Stimulated activated CD8-positive, alpha-beta memory T cell treated with anti-CD3 and anti-CD28 coated beads, Interleukin-12 subunit alpha, Interleukin-12 subunit beta, amount 100 ng/mL, for 1 hour (primary cell): ENCODE results near the gene EIF1B.
"Not testable (repeated sequence)": the region's sequence is repeated elsewhere in the genome, so short reads cannot be mapped to it uniquely, and the experiment has no call there.

Experiments
- DNase-seq: peaks from one replicate; pipeline ENCODE4 v3.0.0-alpha.2; 2020; ENCODE audit warnings: low read depth

Gene EIF1B

DNA sequence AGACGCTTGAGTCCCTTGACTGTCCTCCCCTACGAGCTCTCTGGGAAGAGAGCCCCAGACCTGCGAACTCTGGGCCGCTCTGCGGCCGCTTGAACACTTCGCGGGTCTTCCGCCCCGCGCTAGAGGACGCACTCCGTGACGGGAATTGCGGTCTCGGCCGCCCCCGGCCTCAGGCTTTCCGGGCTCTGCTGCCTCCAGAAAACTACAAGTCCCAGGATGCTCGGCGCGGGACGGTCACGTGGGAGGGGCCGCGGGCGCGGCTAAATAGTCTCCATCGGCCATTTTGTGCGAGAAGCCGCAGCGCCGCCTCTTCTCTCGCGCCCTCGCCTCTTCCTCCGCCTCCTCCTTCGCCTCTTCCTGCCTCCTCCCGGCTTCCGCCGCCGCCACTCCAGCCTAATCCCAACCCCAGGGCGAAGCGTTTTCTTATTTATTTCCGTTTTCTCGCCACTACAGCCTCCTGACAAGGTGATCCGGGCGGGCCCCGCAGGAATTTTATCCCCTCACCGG, at the start of gene EIF1B:
EIF1B (plus strand) TSS at position 290 of the 507 bp plus-strand sequence. CDS start 235 bp downstream, outside the sequence.
- peak; percentile 98 for DNase-seq

DNA sequence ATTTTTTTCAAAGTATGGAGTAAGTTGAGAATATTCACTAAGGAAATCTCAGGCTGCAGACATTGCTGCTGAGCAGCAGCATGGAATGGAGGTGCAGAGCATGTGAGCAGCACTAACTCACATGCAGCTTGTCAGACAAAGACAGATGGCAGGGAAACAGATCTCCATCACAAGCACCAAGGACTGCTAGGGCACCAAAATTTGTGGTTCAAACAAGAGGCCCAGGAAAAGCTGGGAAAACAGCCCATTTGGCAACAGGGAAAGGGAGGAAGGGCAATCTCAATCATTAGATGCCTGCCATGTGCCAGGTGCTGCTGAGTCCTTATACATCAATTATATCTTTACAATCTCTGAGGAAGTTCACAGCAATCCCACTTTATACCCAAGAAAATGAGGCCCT, 47.2 kb upstream of the EIF1B start:
- DNase-seq, result no peak

DNA sequence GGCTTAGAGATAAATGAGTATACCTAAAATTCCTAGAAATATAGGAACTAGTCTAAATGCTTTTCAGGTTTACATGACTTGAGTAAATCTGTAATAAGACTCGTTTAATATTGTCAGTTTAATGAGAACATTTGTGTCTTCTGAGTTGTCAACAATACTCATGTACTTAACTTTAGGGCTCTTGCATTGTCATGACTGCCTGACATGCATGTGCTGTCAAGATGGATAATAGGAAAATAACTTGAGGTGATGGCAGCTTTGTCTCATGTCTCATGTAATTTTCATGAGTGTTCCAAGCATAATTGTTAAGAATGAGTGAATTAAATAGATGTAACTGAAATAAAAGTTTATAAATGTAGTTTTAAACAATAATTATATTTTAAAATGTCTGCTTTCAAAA, 45.1 kb upstream of the EIF1B start:
- DNase-seq, result no peak

DNA sequence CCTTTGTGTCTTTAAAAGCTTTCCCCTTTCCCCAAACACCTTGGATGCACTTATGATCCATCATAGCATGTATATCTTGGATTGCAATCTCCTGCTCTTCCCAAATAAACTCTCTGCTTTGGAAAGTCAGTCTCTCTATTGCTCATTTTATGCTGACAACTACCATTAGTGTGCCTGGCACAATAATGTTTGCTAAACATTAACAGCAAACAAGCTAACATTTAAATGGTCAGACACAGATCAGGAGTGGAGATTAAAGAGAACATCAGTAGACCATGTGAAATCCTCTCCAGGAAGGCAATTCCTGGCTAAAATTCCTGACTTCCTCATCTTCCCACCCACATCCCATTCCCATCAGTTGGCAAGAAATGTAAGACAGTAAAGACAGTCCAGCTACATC, 44.3 kb upstream of the EIF1B start:
- DNase-seq, result no peak

DNA sequence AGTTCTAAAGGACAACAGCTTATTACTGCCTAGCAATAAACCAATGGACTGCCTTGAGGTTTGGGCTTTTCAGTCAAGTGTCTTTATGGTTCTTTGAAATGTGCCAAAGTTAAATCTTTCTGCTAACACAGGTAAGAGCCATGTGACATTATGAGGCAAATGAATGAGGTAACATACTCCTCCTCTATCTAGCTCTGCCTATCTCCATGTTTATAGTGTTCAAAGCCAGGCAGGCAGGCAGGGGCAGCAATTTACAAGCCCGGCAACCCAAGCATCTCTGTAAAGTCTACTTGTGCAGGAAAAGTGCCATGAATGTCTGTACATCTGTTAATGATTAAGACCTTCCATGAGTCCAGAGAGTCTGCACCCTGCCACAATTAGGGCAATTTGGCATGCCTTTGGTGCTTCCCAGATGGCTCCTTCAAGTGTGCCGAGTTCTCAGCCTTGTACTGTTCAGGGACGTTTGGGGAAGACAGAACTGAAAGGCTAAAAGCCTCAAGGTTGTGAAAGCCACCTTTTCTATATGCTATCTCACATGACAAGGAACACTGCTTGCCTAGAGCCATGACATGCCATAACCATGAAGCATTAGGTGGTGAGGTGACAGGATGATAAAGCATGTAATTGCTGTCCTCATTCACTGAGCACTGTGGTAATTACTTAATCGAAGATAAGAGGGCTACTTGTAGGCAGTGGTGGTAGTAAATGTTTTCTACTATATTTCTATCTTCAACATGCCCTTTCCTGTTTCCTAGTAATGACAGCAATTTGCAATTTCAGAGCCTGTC, 41.4 kb upstream of the EIF1B start:
- DNase-seq, result no peak

DNA sequence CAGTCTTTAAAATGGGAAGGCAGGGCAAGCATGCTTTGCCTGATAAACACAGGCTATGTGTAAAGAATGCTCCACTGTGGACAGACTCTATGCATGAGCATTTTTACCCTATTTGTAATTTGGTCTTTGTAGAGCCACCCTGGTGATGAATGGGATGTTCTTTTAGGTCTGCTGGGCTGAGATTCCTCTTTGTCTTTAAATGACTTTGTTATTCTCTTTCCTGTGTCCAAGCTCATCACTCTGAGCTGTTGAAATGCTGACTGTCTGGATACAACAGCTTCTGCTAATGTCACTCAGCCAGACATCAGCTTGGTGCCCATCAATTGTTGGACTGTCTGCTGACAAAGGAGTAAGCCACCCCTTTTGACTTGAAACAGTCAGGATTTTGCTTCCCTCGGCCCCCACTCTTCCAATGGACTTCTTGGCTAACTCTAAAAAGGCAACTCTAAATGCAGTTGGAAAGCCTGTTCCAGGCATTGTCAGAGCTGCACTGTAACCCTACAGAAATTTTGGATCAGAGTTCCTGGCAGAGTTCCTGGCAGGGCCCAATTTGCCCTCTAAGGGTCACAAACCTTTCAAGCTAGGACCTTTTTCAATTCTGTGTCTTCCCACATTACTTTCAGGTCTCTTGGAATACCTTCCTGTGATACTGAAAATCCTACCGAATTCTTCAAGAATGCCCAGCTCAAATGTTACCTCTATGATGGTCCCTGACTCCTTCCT, 40.5 kb upstream of the EIF1B start:
- no peak for DNase-seq

DNA sequence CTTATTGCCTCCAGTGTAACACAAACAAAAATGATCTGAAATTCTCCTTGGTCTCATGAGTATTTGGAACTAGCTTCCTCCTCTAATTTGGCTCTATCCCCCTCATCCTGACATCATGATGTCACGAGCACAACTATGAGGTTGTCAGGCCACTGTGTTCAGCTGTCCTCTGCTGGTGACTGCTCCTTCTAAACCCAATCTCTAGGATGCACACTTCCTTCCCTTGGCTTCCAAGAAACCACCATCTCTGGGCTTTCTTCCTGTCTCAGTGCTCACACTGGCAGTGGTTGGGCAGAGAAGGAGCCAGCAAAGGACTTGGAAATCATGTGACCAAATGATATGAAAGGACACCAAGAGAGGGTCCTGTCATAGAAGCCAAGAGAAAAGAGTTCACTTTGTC, 30.7 kb upstream of the EIF1B start:
- DNase-seq, result no peak

DNA sequence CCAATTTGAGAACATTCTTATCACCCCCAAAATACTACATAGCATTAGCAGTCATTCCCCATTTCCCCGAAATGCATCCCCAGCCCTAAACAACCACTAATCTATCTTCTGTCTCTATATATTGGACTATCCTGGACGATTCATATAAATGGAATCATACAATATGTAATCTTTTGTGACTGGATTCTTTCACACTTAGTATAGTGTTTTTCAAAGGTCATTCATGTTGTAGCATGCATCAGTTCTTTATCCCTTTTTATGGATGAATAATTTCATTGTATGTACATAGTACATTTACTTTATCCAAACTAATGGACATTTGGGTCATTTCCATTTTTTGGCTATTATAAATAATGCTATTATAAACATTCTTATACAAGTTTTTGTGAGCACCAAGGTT, 27.5 kb upstream of the EIF1B start:
- DNase-seq, result no peak

DNA sequence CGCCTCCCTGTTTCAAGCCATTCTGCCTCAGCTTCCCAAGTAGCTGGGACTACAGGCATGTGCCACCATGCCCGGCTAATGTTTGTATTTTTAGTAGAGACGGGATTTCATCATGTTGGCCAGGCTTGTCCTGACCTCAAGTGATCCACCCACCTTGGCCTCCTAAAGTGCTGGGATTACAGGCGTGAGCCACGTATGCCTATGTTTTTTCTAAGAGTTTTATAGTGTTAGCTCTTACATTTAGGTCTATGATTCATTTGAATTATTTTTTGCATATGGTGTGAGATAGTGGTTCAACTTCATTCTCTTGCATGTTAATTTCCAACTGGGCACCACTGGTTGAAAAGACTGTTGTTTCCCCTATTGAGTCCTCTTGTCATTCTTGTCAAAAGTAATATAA, 26.4 kb upstream of the EIF1B start:
- not testable (repeated sequence) for DNase-seq

DNA sequence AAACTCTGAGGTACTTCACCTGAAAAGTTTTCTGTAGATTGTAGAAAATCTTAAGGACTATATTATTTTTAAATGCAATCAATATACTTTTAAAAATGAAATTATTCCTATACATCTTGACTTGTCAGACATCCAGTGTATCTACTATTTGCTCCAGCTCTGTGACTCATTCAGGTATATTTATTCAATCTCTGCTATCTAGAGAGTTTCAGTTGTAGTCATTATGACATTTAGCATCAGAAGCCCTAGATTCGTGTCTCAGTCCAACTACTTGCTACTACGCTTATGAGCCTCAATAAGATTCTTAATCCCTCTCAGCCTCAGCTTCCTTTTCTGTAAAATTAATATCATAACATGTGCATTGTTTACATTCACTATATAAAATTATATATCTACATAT, 22.3 kb upstream of the EIF1B start:
- DNase-seq, result no peak

DNA sequence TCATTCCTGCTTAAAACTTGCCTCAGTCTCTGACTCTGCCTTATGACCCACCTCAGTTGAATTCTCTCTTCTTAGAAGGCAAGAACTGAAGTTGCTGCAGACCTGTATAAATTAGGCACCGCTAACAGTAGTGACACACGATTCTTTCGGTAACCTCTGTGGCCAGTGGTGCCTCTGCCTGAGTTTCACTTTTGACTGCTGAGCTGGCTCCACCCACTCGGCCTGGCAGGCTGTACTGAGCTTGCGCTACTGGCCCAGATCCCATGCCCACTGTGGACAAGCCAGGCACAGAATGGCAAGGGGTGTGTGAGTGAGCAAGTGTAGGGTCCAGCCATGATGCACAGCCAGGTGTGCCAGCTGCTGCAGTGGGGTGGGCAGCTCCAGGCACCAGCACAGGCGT, 19.1 kb upstream of the EIF1B start:
- DNase-seq, result no peak

DNA sequence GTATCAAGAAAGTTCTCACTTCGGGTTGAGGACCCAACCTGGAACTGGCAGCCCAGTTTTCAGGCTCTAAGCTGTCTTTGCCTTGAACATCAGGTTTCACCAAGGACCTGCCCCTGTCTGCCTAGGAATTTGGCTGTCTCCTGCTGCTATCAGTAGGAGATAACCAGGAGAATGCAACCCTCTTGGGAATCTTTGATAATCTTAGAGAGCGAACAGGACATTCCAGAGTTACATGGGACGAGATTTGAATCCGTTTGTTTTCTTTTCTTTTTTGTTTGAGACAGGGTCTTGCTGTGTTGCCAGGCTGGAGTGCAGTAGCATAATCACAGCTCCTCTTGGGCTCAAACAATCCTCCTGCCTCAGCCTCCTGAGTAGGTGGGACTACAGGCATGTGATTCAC, 18.0 kb upstream of the EIF1B start:
- no peak for DNase-seq

DNA sequence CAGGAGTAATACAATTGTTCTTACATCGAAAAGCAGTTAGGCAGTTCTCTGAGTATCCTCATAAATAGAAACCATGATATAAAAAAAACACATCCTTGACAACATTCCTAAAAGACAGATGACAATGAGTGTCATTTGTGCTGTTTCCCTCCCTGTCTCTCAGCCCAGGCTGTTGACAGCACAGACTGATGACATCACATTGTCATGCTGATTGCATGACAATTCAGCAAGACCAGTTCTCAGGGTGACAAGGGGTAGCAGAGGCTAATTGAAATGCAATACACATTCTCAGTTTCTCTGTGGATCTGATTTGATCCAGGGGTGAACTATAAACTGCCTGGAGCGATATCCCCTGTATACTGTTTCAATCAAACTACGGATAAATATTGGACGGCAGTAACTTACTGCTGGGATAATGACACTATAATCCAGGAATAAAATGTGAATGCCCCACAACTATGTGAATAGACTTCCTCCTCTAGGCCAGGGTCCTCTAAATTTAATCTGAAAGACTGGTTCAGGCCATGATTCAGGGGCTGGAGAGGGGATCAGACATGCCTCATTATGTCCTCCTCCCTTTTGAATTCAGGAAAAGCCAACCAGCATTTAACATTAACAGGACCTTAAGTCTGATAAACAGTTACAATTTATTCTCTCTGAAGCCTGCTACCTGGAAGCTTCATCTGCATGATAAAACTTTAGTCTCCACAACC, 16.7 kb upstream of the EIF1B start:
- DNase-seq, result no peak

DNA sequence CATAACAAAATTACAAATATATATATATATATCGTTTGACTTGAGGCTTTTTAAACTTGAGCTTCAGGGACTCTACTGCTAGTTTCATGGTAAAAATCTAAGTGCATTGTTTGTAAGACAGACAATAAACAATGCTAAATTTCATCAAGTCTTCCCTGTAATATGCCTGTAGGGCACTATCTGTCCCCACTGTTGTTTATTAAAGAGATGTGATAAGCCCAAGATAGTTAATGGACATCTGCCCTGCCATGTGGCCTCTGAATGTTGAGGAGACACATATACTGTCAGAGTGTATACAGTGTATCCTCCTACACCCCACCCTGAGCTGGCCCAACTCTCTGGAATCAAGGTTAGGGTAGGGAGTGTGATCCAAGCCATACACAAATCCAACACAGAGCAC, 15.1 kb upstream of the EIF1B start:
- DNase-seq, result no peak

DNA sequence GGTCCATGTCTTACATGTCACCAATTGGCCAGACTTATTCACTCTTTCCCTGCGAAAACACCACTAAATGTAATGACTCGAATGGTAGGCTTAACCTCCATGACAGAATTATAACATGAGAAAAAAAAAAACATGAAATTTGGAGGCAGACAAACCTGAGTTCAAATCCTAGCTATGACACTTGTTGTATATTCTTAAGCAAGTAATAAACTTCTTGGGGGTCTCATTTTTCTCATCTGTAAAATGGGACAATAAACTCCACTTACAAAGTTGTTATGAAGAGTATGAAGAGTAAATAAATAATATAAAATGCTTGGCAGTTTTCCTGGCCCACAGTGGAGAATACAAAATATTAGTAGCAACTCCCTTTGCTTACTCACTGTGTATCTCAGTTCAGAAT, 11.4 kb upstream of the EIF1B start:
- DNase-seq, result no peak

DNA sequence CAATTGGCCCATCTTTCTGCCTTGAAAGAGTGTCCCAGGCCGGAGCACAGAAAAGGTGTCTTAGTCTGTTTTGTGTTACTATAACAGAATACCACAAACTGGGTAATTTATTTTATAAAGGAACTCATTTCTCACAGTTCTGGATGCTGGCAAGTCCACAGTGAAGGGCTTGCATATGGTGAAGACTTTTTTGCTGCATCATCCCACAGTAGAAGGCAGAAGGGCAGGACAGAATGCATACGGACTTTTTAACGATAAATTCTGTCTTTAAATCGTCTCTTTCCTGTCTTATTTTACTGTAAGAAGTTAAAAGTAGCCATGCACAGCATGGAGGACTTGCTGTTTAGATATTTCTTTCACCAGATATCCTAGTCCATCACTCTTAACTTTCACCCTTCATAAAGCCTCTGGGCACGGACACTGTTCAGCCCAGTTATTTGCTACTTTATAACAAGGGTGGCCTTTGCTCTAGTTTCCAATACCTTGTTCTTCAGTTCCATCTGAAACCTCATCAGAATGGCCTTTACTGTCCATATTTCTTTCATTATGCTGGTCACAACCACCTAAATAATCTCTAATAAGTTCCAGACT, 10.3 kb upstream of the EIF1B start:
- no peak for DNase-seq

DNA sequence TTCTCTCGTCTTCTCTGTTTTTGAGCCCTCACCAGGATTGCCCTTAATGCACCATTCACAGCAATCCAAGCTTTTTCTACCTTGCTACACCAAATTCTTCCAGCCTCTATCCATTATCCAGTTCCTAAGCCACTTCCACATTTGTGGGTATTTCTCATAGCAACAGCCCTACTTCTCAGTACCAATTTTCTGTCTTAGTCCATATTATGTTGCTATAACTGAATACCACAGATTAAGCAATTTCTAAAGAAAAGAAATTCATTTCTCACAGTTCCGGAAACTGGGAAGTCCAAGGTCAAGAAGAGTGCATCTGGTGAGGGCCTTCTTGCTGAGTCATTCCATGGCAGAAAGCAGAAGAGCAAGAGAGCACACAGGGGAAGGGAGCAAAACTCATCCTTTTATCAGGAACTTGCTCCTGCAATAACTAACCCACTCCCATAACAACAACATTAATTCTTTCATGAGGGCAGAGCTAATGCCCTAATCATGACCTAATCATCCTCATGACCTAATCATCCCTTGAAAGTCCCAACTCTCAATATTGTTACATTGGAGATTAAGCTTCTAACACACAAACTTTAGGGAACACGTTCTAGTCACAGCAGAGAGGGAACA, 9.7 kb upstream of the EIF1B start:
- no peak for DNase-seq

DNA sequence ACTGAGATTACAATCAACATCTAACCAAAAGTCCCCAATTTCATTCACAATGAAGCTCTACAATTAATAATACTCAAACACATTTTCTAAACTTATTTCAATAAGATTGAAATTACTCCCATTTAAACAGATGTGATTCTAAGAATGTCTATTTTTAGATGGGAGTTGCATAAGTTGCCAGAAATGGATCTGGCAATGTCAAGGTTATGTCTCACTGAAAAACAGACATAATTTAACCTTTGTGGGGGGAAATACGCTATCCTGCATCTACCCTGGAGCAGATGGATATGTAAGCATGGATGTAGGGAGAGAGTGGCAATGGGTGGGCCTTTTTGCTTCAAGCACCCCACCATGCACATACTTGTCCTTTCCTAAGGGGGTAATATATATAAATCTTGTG, 6.7 kb upstream of the EIF1B start:
- no peak for DNase-seq

DNA sequence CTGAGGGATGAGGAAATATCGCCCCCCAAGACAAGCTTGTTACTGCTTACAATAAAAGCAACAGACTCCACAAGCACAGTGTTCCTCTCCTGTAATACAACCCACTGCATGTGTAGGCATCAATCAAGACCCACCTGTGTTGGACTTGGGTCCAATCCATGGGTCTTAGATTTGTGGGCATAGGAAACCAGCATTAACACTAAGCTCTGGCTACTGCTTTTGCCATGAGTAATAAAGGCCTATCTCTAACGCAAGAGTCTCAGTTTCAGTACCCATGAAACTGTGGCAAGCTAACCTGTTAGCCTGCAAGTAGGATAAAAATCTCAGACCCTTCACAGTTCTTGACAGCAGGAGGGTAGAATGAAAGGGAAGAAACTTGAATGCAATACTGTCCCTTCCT, 5.2 kb upstream of the EIF1B start:
- no peak for DNase-seq

DNA sequence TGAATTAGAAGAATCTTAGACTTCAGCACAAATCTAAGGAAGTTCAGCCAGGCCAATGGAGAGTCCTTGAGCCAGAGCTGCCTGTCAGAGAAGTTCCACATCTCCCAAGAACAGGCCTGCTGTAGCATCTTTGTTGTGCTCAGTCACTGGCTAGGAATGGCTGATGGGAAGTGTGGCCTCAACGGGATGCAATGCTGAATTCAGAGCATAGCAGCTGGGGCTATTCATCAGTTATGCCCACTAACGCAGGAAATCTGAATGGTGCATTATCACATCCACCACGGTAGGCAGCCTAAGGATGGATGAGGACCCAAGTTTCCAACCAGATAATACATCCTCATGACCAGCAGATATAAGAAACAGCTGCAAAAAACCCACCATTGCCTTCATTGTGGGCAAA, 3.2 kb upstream of the EIF1B start:
- no peak for DNase-seq

DNA sequence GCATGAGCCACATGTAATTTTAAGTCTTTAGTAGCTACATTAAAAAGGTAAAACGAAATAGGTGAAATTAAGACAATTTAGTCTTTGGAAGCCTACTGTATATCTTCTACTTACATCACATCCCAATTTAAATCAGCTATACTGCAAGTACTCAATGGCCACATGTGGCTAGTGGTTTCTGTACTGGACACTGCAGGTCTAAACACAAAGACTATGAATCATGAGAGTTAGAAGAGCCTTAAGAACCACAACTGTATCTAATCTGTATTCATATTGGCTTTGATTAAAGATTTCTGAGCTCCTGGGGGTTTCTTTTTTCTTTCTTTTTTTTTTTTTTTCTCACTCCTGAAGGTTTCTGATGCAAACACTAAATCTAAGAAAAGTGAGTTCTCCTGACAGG, 2.3 kb upstream of the EIF1B start:
- DNase-seq, result no peak
